Spleen (tissue), 7 donors: ENCODE data around the gene CADPS2.

Experiments used
- POLR2AphosphoS5 ChIP-seq, 3 donors: sonication (generic); formaldehyde crosslinking; IDR thresholded peaks; one replicate each; pipeline ENCODE4 v1.5.1; 2017; ENCODE audit warnings: antibody characterized with exemption in 3 of 3
- TF ChIP-seq, protein P1 (sequence below), 11 experiments: fragments of 200-600 bp in 7 of 11; fragments of 450-650 bp in 4 of 11; sonication (generic) in 4 of 11; IDR thresholded peaks in 8 of 11; conservative IDR thresholded peaks in 3 of 11; 1 replicate in 7 of 11; 2 replicates in 4 of 11; pipeline versions ENCODE4 v1.4.0 to v1.8.0; 2016 to 2021; ENCODE audit warnings: antibody characterized with exemption in 11 of 11, inconsistent platforms in 4 of 11, mild to moderate bottlenecking in 1 of 11
- donor health status: DM: no; HTN: no; CAD: no; lungs with moderate emphysema.
- donor health status: DM: no; HTN: no; CAD: no.
- donor health status: DM: no; HTN: no; CAD: no.

DNA sequence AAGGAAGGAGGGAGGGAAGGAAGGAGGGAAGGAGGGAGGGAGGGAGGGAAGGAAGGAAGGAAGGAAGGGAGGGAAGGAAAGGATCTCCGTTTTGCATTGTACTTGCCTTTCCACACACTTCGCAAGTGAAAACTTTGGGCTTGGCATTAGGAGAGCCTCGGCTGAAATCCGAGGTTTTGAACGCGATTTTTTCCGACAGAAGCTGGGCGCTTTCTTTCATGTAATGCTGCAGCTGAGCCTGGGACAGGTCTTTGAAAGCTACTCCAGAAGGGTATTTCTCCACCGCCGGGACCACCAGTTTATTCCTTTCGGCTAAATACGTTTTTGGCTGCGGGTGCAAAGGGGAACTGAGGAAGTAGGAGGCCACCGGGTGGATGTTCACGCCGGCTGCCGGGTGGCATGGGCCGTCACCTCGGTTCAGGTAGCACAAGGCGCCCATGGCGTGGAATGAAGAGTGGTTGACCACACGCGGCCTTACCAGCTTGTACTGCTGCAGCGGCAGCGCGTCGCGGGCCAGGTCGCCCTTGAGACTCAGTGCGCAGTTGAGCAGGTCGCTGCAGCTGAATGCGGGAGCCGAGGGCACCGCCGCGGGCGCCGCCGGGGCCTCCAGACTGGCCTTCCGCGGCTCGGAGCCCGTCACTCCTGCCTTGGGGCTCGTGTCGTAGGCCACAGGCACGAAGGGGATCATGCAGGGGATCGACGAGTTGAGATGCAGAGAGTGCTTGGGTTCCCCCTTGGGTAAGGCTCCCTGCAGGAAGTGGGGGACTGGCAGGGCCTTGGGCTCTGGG lies 582.5 kb downstream of the CADPS2 start:
- TF ChIP-seq, protein P1, sequence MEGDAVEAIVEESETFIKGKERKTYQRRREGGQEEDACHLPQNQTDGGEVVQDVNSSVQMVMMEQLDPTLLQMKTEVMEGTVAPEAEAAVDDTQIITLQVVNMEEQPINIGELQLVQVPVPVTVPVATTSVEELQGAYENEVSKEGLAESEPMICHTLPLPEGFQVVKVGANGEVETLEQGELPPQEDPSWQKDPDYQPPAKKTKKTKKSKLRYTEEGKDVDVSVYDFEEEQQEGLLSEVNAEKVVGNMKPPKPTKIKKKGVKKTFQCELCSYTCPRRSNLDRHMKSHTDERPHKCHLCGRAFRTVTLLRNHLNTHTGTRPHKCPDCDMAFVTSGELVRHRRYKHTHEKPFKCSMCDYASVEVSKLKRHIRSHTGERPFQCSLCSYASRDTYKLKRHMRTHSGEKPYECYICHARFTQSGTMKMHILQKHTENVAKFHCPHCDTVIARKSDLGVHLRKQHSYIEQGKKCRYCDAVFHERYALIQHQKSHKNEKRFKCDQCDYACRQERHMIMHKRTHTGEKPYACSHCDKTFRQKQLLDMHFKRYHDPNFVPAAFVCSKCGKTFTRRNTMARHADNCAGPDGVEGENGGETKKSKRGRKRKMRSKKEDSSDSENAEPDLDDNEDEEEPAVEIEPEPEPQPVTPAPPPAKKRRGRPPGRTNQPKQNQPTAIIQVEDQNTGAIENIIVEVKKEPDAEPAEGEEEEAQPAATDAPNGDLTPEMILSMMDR (IDR thresholded peaks at IDR 0.05 in 8 of 11, conservative IDR thresholded peaks at IDR 0.05 in 3 of 11): no peak
- TF ChIP-seq POLR2AphosphoS5 (IDR thresholded peaks at IDR 0.05): no peak
